Neural cell (in vitro differentiated cells): ENCODE measurements around the gene PHLPP1. TPM values are rescaled to one million over a fixed set of nuclear protein-coding genes. Genes with fewer than 3 reads are reported as not detected.

ENCODE experiments used
- H2AFZ ChIP-seq: fragments of 200-600, 300-800 bp; sonication (generic), shearing (Covaris generic); 2 replicates; pipeline ENCODE4 v1.6.0; 2014; ENCODE audit warnings: low read depth, mild to moderate bottlenecking, antibody characterized with exemption, low read length, moderate library complexity
- H3F3A ChIP-seq: fragments of 200-600 bp; shearing (Covaris generic); 2 replicates; pipeline ENCODE4 v1.6.1; 2016; ENCODE audit warnings: mild to moderate bottlenecking, moderate library complexity, mixed read lengths, antibody characterized with exemption, low read length; ENCODE audit not compliant: insufficient read depth, poor library complexity, severe bottlenecking
- H3K27ac ChIP-seq: fragments of 200-600, 300-800 bp; sonication (generic), shearing (Covaris generic); 2 replicates; pipeline ENCODE4 v1.5.1; 2014; ENCODE audit warnings: mild to moderate bottlenecking, low read length, moderate library complexity
- H3K27me3 ChIP-seq: fragments of 300-800, 200-600 bp; sonication (generic), shearing (Covaris generic); 2 replicates; pipeline ENCODE4 v1.6.0; 2014; ENCODE audit warnings: mild to moderate bottlenecking, low read depth, low read length, moderate library complexity; ENCODE audit not compliant: insufficient read depth
- H3K36me3 ChIP-seq: fragments of 300-800, 200-600 bp; sonication (generic), shearing (Covaris generic); 2 replicates; pipeline ENCODE4 v1.5.1; 2014; ENCODE audit warnings: mild to moderate bottlenecking, antibody characterized with exemption, low read length, moderate library complexity; ENCODE audit not compliant: insufficient read depth
- H3K4me2 ChIP-seq: fragments of 300-800, 200-600 bp; sonication (generic), shearing (Covaris generic); 2 replicates; pipeline ENCODE4 v1.6.0; 2014; ENCODE audit warnings: mild to moderate bottlenecking, low read length
- H3K4me3 ChIP-seq: fragments of 300-800, 200-600 bp; sonication (generic), shearing (Covaris generic); 2 replicates; pipeline ENCODE4 v1.5.1; 2014; ENCODE audit warnings: mild to moderate bottlenecking, low read length, moderate library complexity
- H3K79me2 ChIP-seq: fragments of 200-600 bp; shearing (Covaris generic); replicated peaks from 2 replicates; pipeline ENCODE4 v1.6.0; 2014; ENCODE audit warnings: mild to moderate bottlenecking, low read length, moderate library complexity; ENCODE audit not compliant: insufficient read depth
- H3K9ac ChIP-seq: fragments of 300-800, 200-600 bp; sonication (generic), shearing (Covaris generic); 2 replicates; pipeline ENCODE4 v1.6.1; 2016; ENCODE audit warnings: mild to moderate bottlenecking, low read length, mixed read lengths
- H3K9me2 ChIP-seq: fragments of 200-600 bp; shearing (Covaris generic); 2 replicates; pipeline ENCODE4 v1.6.1; 2016; ENCODE audit warnings: mild to moderate bottlenecking, low read length, mixed read lengths; ENCODE audit not compliant: insufficient read depth
- H3K9me3 ChIP-seq: fragments of 200-600, 300-800 bp; sonication (generic), shearing (Covaris generic); 2 replicates; pipeline ENCODE4 v1.6.1; 2016; ENCODE audit warnings: mild to moderate bottlenecking, mixed run types, low read length, moderate library complexity, mixed read lengths
- H4K20me1 ChIP-seq: fragments of 200-600 bp; shearing (Covaris generic); 2 replicates; pipeline ENCODE4 v1.6.1; 2016; ENCODE audit warnings: mild to moderate bottlenecking, mixed run types; ENCODE audit not compliant: insufficient read depth
- CTCF ChIP-seq: fragments of 450-650 bp; IDR thresholded peaks from 2 replicates; pipeline ENCODE4 v1.5.1; 2014; ENCODE audit warnings: antibody characterized with exemption, mild to moderate bottlenecking, moderate library complexity; ENCODE audit not compliant: poor library complexity, severe bottlenecking
- EP300 ChIP-seq: fragments of 450-650 bp; conservative IDR thresholded peaks from 2 replicates; pipeline ENCODE4 v1.6.1; 2014; ENCODE audit warnings: antibody characterized with exemption, mild to moderate bottlenecking, moderate library complexity; ENCODE audit not compliant: poor library complexity, severe bottlenecking
- EZH2 ChIP-seq: fragments of 200-600, 300-800 bp; shearing (Covaris generic), sonication (generic); IDR thresholded peaks from 2 replicates; pipeline ENCODE4 v1.6.1; 2014; ENCODE audit warnings: antibody characterized with exemption, low read length, borderline replicate concordance, mild to moderate bottlenecking; ENCODE audit not compliant: insufficient read depth, poor library complexity, severe bottlenecking
- MXI1 ChIP-seq: fragments of 450-650 bp; conservative IDR thresholded peaks from 2 replicates; pipeline ENCODE4 v1.6.1; 2014; ENCODE audit warnings: antibody characterized with exemption, mild to moderate bottlenecking; ENCODE audit not compliant: poor library complexity, severe bottlenecking
- POLR2AphosphoS5 ChIP-seq: IDR thresholded peaks from 2 replicates; pipeline ENCODE4 v1.6.1; 2012
- RAD21 ChIP-seq: fragments of 450-650 bp; conservative IDR thresholded peaks from 2 replicates; pipeline ENCODE4 v1.6.1; 2014; ENCODE audit warnings: antibody characterized with exemption, mild to moderate bottlenecking, moderate library complexity
- REST ChIP-seq: IDR thresholded peaks from 2 replicates; pipeline ENCODE4 v1.6.1; 2012; ENCODE audit warnings: borderline replicate concordance
- SMC3 ChIP-seq: fragments of 450-650 bp; conservative IDR thresholded peaks from 2 replicates; pipeline ENCODE4 v1.6.1; 2014; ENCODE audit warnings: antibody characterized with exemption, mild to moderate bottlenecking, moderate library complexity; ENCODE audit not compliant: poor library complexity
- TAF1 ChIP-seq: IDR thresholded peaks from 2 replicates; pipeline ENCODE4 v1.6.1; 2012; ENCODE audit warnings: low read depth
- polyA plus RNA-seq: library from polyadenylated mRNA; depleted of rRNA; stranded (reverse); fragments of >200 nt; gene quantifications from 2 replicates; pipeline ENCODE4 v1.2.3, GENCODE V29; 2014

The PHLPP1 gene
- polyA plus RNA-seq, 1 donor from 2014 or later = 4.5 TPM

DNA sequence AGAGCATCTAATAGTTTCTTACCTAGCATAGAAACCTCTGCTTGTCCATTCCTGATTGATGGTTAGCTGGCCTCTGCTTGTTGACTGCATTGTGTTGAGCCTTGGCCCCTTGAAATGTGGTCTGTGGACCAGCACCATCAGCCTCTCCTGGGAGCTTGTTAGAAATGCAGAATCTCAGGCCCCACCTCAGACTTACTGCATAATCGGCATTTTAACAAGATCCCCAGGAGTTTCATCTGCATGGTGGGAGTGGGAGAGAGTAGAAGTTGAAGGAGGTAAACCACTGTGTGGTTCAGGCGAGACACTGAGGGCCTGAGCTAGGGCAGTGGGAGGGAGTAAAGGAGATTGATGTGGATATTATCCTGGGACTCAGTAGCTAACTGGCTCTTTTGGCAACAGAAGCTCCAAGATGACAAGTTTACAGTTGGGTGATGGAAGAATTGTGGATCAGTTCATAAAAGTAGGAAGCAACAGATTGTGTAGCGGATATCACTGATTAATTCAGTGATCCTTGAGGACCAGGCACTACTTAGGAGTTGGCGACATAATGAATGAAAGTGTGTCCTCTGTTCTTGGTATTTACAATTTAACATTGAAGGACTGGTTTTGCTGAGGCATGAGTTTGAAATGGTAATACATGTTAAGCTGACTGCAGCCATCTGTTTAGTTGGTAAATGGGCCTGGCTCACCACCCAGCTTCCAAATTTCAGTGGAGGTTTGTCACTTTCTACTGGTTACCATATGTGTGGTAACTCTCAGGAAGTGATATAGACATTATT lies 20.9 kb downstream of the PHLPP1 start:
- peaks cover 83% of the 10 kb centered on the region for H3K79me2 ChIP-seq
- H3K27ac ChIP-seq = no peak overlapping the region
- H3K4me2 ChIP-seq = no peak overlapping the region
- H3K36me3 ChIP-seq = no peaks in the 10 kb centered on the region
- no peak overlapping the region for H3K9ac ChIP-seq
- no peak overlapping the region for H2AFZ ChIP-seq
- no peaks in the 10 kb centered on the region for H3K9me2 ChIP-seq
- no peaks in the 10 kb centered on the region for H3K27me3 ChIP-seq
- H3F3A ChIP-seq = no peaks in the 10 kb centered on the region
- peaks cover 18% of the 10 kb centered on the region for H3K9me3 ChIP-seq
- H3K4me3 ChIP-seq = no peak overlapping the region
- no peaks in the 10 kb centered on the region for H4K20me1 ChIP-seq
- TF ChIP-seq MXI1 = no peak
- no peak for TF ChIP-seq POLR2AphosphoS5
- no peak for TF ChIP-seq REST
- no peak for TF ChIP-seq RAD21

GRCh38 chr18:62737241-62737873 lies 22.0 kb downstream of the PHLPP1 start:
- H3K27ac ChIP-seq = no peak overlapping the region
- peaks cover 86% of the 10 kb centered on the region for H3K79me2 ChIP-seq
- H2AFZ ChIP-seq = no peak overlapping the region
- H3F3A ChIP-seq = no peaks in the 10 kb centered on the region
- H3K36me3 ChIP-seq = no peaks in the 10 kb centered on the region
- H3K27me3 ChIP-seq = no peaks in the 10 kb centered on the region
- no peaks in the 10 kb centered on the region for H3K9me2 ChIP-seq
- H3K9ac ChIP-seq = no peak overlapping the region
- peaks cover 13% of the 10 kb centered on the region for H3K9me3 ChIP-seq
- no peak overlapping the region for H3K4me3 ChIP-seq
- no peak overlapping the region for H3K4me2 ChIP-seq
- TF ChIP-seq POLR2AphosphoS5 (no peak), TAF1 (no peak), SMC3 (no peak), RAD21 (no peak), EP300 (no peak), MXI1 (no peak), EZH2 (no peak), CTCF (no peak), REST (no peak)
- no peaks in the 10 kb centered on the region for H4K20me1 ChIP-seq
